IMR-90 (cell line): Measurements from ENCODE around the gene SASH1. TPM values are rescaled to one million over a fixed set of nuclear protein-coding genes. Genes with fewer than 3 reads are reported as not detected.

Experiments used
- ATAC-seq: fragments of 200-7000 bp; cut with Tn5 transposase; 2 replicates; pipeline ENCODE4 v1.9.1; 2020; ENCODE audit warnings: low read depth, mild to moderate bottlenecking, moderate library complexity
- BruUV-seq: library from RNA; stranded (reverse); fragments of 400-500 nt; replicated peaks from 2 replicates; lab custom pipeline; 2021; lab: Mats Ljungman, UMichigan
- CTCF ChIA-PET: fragments of 300-600 bp; formaldehyde crosslinking; extraction: SDS; loops from one replicate; lab custom pipeline; 2021; ENCODE audit warnings: antibody characterized with exemption; lab: Yijun Ruan, JAX
- POLR2A ChIA-PET: fragments of 300-600 bp; sonication (Branson Sonifier 250); formaldehyde crosslinking; loops from one replicate; lab custom pipeline; 2022; ENCODE audit warnings: antibody characterized with exemption; ENCODE audit not compliant: unreplicated experiment; lab: Charles Lee
- DNase-seq: peaks from one replicate; pipeline ENCODE4 v3.0.0; 2013
- H2AFZ ChIP-seq: replicated peaks from 2 replicates; pipeline ENCODE3; 2013; ENCODE audit warnings: low read length, mild to moderate bottlenecking; ENCODE audit not compliant: poor library complexity
- H2AK5ac ChIP-seq: 2 replicates; pipeline ENCODE4 v1.6.1; 2013; ENCODE audit warnings: low read depth, low read length, inconsistent platforms
- H2AK9ac ChIP-seq: replicated peaks from 2 replicates; pipeline ENCODE3; 2013; ENCODE audit warnings: mild to moderate bottlenecking, low read depth, low read length, moderate library complexity; ENCODE audit not compliant: poor library complexity
- H2BK120ac ChIP-seq: 2 replicates; pipeline ENCODE4 v1.6.1; 2013; ENCODE audit warnings: low read depth, low read length, inconsistent platforms
- H2BK15ac ChIP-seq: 3 replicates; pipeline ENCODE4 v1.6.1; 2013; ENCODE audit warnings: low read depth, low read length, inconsistent platforms
- H2BK20ac ChIP-seq: 2 replicates; pipeline ENCODE4 v1.6.1; 2013; ENCODE audit warnings: low read depth, mild to moderate bottlenecking, inconsistent platforms, low read length, moderate library complexity
- H2BK5ac ChIP-seq: 2 replicates; pipeline ENCODE4 v1.6.1; 2013; ENCODE audit warnings: mild to moderate bottlenecking, low read depth, low read length, inconsistent platforms; ENCODE audit not compliant: poor library complexity, severe bottlenecking
- H3K14ac ChIP-seq: replicated peaks from 2 replicates; pipeline ENCODE4 v1.6.1; 2013; ENCODE audit warnings: low read depth, low read length, inconsistent platforms
- H3K18ac ChIP-seq: 2 replicates; pipeline ENCODE4 v1.6.1; 2013; ENCODE audit warnings: low read depth, low read length, control low read depth
- H3K23ac ChIP-seq: 2 replicates; pipeline ENCODE4 v1.6.1; 2013; ENCODE audit warnings: low read depth, low read length, inconsistent platforms
- H3K27ac ChIP-seq: 2 replicates; pipeline ENCODE4 v1.5.1; 2013; ENCODE audit warnings: mild to moderate bottlenecking, control low read depth, low read length; ENCODE audit not compliant: insufficient read depth
- H3K27me3 ChIP-seq: 2 replicates; pipeline ENCODE4 v1.6.1; 2013; ENCODE audit warnings: low read length; ENCODE audit not compliant: control insufficient read depth, insufficient read depth
- H3K36me3 ChIP-seq: 2 replicates; pipeline ENCODE4 v1.6.1; 2013; ENCODE audit warnings: low read length, mixed read lengths; ENCODE audit not compliant: control insufficient read depth, insufficient read depth
- H3K4ac ChIP-seq: 2 replicates; pipeline ENCODE4 v1.6.1; 2013; ENCODE audit warnings: low read depth, low read length, inconsistent platforms
- H3K4me1 ChIP-seq: 2 replicates; pipeline ENCODE4 v1.6.1; 2013; ENCODE audit warnings: low read length, mixed read lengths; ENCODE audit not compliant: control insufficient read depth, insufficient read depth
- H3K4me2 ChIP-seq: 2 replicates; pipeline ENCODE4 v1.6.1; 2013; ENCODE audit warnings: low read depth, mild to moderate bottlenecking, control low read depth, low read length, moderate library complexity
- H3K4me3 ChIP-seq: 2 replicates; pipeline ENCODE4 v1.5.1; 2013; ENCODE audit warnings: low read depth, mild to moderate bottlenecking, control low read depth, low read length, moderate library complexity; ENCODE audit not compliant: insufficient read depth
- H3K56ac ChIP-seq: 2 replicates; pipeline ENCODE4 v1.6.1; 2013; ENCODE audit warnings: low read length, inconsistent platforms; ENCODE audit not compliant: insufficient read depth; ENCODE audit errors: extremely low read depth
- H3K79me1 ChIP-seq, 2 experiments: 2 replicates each; pipeline ENCODE4 v1.6.1; 2013; ENCODE audit warnings: low read length in 2 of 2, inconsistent platforms in 1 of 2, low read depth in 1 of 2
- H3K9ac ChIP-seq: 2 replicates; pipeline ENCODE4 v1.6.1; 2013; ENCODE audit warnings: low read depth, low read length, control low read depth
- H3K9me1 ChIP-seq: 2 replicates; pipeline ENCODE4 v1.6.1; 2013; ENCODE audit warnings: low read length, inconsistent platforms; ENCODE audit not compliant: insufficient read depth
- H3K9me3 ChIP-seq: 2 replicates; pipeline ENCODE4 v1.6.1; 2013; ENCODE audit warnings: low read length; ENCODE audit not compliant: control insufficient read depth, insufficient read depth
- H4K20me1 ChIP-seq: 2 replicates; pipeline ENCODE4 v1.6.1; 2013; ENCODE audit warnings: low read length, inconsistent platforms; ENCODE audit not compliant: insufficient read depth
- H4K5ac ChIP-seq: 2 replicates; pipeline ENCODE4 v1.6.1; 2013; ENCODE audit warnings: mild to moderate bottlenecking, low read depth, low read length, control low read depth
- H4K8ac ChIP-seq, 2 experiments: 2 replicates each; pipeline ENCODE4 v1.6.1; 2013; ENCODE audit warnings: low read depth in 2 of 2, low read length in 2 of 2, control low read depth in 1 of 2, inconsistent platforms in 1 of 2
- H4K91ac ChIP-seq: 2 replicates; pipeline ENCODE4 v1.6.1; 2013; ENCODE audit warnings: low read depth, low read length, inconsistent platforms; ENCODE audit not compliant: insufficient read depth
- FOS ChIP-seq: fragments of 150-350 bp; IDR thresholded peaks from 2 replicates; pipeline ENCODE4 v1.6.1; 2016; ENCODE audit warnings: low read depth, low read length
- MAZ ChIP-seq: IDR thresholded peaks from 2 replicates; pipeline ENCODE4 v1.6.1; 2012; ENCODE audit warnings: low read depth, mild to moderate bottlenecking, low read length, improper control_type of control experiment, moderate library complexity, borderline replicate concordance
- POLR2A ChIP-seq: IDR thresholded peaks from 2 replicates; pipeline ENCODE4 v1.6.1; 2012; ENCODE audit warnings: mild to moderate bottlenecking, low read depth, low read length
- RCOR1 ChIP-seq: IDR thresholded peaks from 2 replicates; pipeline ENCODE4 v1.6.1; 2012; ENCODE audit warnings: mild to moderate bottlenecking, low read length, improper control_type of control experiment; ENCODE audit not compliant: insufficient replicate concordance
- SMC3 ChIP-seq: fragments of 150-350 bp; IDR thresholded peaks from 2 replicates; pipeline ENCODE4 v1.6.1; 2016; ENCODE audit warnings: low read depth, mild to moderate bottlenecking, antibody characterized with exemption, low read length, moderate library complexity
- USF2 ChIP-seq: fragments of 150-350 bp; IDR thresholded peaks from 2 replicates; pipeline ENCODE4 v1.6.1; 2017; ENCODE audit warnings: mild to moderate bottlenecking, antibody characterized with exemption, low read length, low read depth
- WGBS, 2 experiments: methylation state at CpG; one replicate each; pipeline versions ENCODE4 v1.1.5 to v1.1.7; 2013; ENCODE audit warnings: missing lambda C conversion rate in 2 of 2; ENCODE audit not compliant: insufficient read length in 1 of 2; ENCODE audit errors: extremely low coverage in 2 of 2; 5-methylcytosine and 5-hydroxymethylcytosine counted together
- dilution Hi-C: fragments of 300-500 bp; cut with HindIII; formaldehyde crosslinking; loops from one replicate; pipeline ENCODE4 v1.14.3; 2018; ENCODE audit warnings: low sequenced_read_pairs; ENCODE audit not compliant: unreplicated experiment
- in situ Hi-C: fragments of 300-500 bp; cut with MboI; formaldehyde crosslinking; loops from 3 replicates; pipeline ENCODE4 v1.14.3; 2019; ENCODE audit warnings: low sequenced_read_pairs, inconsistent platforms, mixed read lengths
- intact Hi-C: fragments of 100-400 bp; cut with micrococcal nuclease; formaldehyde crosslinking; loops from 2 replicates; pipeline ENCODE4 v1.10.0; 2022
- polyA plus RNA-seq, 3 experiments: library from polyadenylated mRNA; depleted of rRNA; stranded (reverse); fragments of >200 nt; gene quantifications; 2 replicates each; pipeline ENCODE4 v1.2.3, GENCODE V29; 2012; ENCODE audit warnings: low replicate concordance in 1 of 3
- total RNA-seq: library from RNA; depleted of rRNA; stranded (reverse); fragments of >200 nt; gene quantifications from 2 replicates; pipeline ENCODE4 v1.2.3, GENCODE V29; 2012
- TF ChIP-seq, protein P1 (sequence below): fragments of 150-350 bp; IDR thresholded peaks from 2 replicates; pipeline ENCODE4 v1.6.1; 2016; ENCODE audit warnings: low read depth, mild to moderate bottlenecking, low read length, moderate library complexity, borderline replicate concordance

Gene SASH1
- total and polyA plus RNA-seq, 2 of the 4 experiments (the other 2 are of a cell fraction) = 11.6 to 16.5 TPM

GRCh38 chr6:148383658-148384368, 41.2 kb downstream of the SASH1 start:
- Histone ChIP-seq H3K9me3 (no peaks in the 10 kb centered on the region), H3K9ac (no peak overlapping the region), H3K9me1 (peaks cover 3% of the 10 kb centered on the region; the same call in 1 of the 2 replicates), H4K91ac (no peak overlapping the region), H4K5ac (no peak overlapping the region), H3K4ac (no peak overlapping the region), H3K79me1 (peaks cover 30 to 63% of the 10 kb centered on the region in 2 experiments), H3K56ac (no peak overlapping the region), H3K4me3 (no peak overlapping the region), H2AK5ac (no peak overlapping the region), H3K27ac (no peak overlapping the region), H4K20me1 (peaks cover 10% of the 10 kb centered on the region; the same call in 1 of the 2 replicates), H3K18ac (no peak overlapping the region), H3K4me2 (no peak overlapping the region), H3K14ac (no peak overlapping the region), H2BK15ac (no peak overlapping the region), H3K23ac (no peak overlapping the region), H3K27me3 (no peaks in the 10 kb centered on the region), H2AK9ac (no peak overlapping the region), H2BK120ac (no peak overlapping the region), H4K8ac (no peak overlapping the region), H2BK5ac (no peak overlapping the region), H2AFZ (no peak overlapping the region), H3K36me3 (no peaks in the 10 kb centered on the region), H2BK20ac (no peak overlapping the region), H3K4me1 (peaks cover 3% of the 10 kb centered on the region)
- dilution Hi-C loops (no loop called here), in situ Hi-C loops (no loop called here), intact Hi-C loops (no loop called here)
- ChIA-PET CTCF (no interaction called here), POLR2A (no interaction called here)
- no peak for TF ChIP-seq USF2
- TF ChIP-seq, protein P1, sequence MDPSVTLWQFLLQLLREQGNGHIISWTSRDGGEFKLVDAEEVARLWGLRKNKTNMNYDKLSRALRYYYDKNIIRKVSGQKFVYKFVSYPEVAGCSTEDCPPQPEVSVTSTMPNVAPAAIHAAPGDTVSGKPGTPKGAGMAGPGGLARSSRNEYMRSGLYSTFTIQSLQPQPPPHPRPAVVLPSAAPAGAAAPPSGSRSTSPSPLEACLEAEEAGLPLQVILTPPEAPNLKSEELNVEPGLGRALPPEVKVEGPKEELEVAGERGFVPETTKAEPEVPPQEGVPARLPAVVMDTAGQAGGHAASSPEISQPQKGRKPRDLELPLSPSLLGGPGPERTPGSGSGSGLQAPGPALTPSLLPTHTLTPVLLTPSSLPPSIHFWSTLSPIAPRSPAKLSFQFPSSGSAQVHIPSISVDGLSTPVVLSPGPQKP = no peak
- no peak for TF ChIP-seq RCOR1
- TF ChIP-seq FOS = no peak
- TF ChIP-seq MAZ = no peak
- no peak for TF ChIP-seq SMC3
- no peak for TF ChIP-seq POLR2A
- ATAC-seq (no peak), DNase-seq (no peak)
- no CpG with 5 or more reads among the region's 10 CpGs for WGBS, 2 experiments
- no TSS peak for BruUV-seq
